OCI-LY1 (cell line): ENCODE data around the gene PTPN3.

Experiments
- H2AFZ ChIP-seq: fragments of 200-600 bp; sonication (generic), shearing (Covaris generic); 2 replicates; pipeline ENCODE4 v1.6.0; 2014; ENCODE audit warnings: antibody characterized with exemption, mild to moderate bottlenecking, low read length
- H3F3A ChIP-seq: fragments of 200-600 bp; sonication (generic), shearing (Covaris generic); 2 replicates; pipeline ENCODE4 v1.6.0; 2014; ENCODE audit warnings: mild to moderate bottlenecking, antibody characterized with exemption, low read length, moderate library complexity; ENCODE audit not compliant: insufficient read depth
- H3K27ac ChIP-seq: fragments of 200-600 bp; sonication (generic); 2 replicates; pipeline ENCODE4 v1.5.1; 2014; ENCODE audit warnings: low read length, mixed run types, mild to moderate bottlenecking, low read depth; ENCODE audit not compliant: poor library complexity, severe bottlenecking
- H3K27me3 ChIP-seq: fragments of 200-600 bp; sonication (generic); 2 replicates; pipeline ENCODE4 v1.6.0; 2014; ENCODE audit warnings: antibody characterized with exemption, mild to moderate bottlenecking, low read length, moderate library complexity; ENCODE audit not compliant: insufficient read depth
- H3K36me3 ChIP-seq: fragments of 200-600 bp; sonication (generic); 2 replicates; pipeline ENCODE4 v1.6.1; 2014; ENCODE audit warnings: mild to moderate bottlenecking, antibody characterized with exemption, low read length, moderate library complexity, mixed read lengths; ENCODE audit not compliant: insufficient read depth
- H3K4me1 ChIP-seq: fragments of 200-600 bp; sonication (generic); 2 replicates; pipeline ENCODE4 v1.5.1; 2014; ENCODE audit warnings: mild to moderate bottlenecking, low read length, moderate library complexity; ENCODE audit not compliant: insufficient read depth, severe bottlenecking
- H3K4me2 ChIP-seq: fragments of 200-600 bp; sonication (generic), shearing (Covaris generic); 2 replicates; pipeline ENCODE4 v1.6.1; 2014; ENCODE audit warnings: low read length
- H3K4me3 ChIP-seq: fragments of 200-600 bp; sonication (generic); 2 replicates; pipeline ENCODE4 v1.5.1; 2014; ENCODE audit warnings: low read length, low read depth, mild to moderate bottlenecking, mixed read lengths; ENCODE audit not compliant: poor library complexity, severe bottlenecking
- H3K79me2 ChIP-seq: fragments of 200-600 bp; shearing (Covaris generic); 2 replicates; pipeline ENCODE4 v1.6.1; 2016; ENCODE audit warnings: mixed run types, low read length, mixed read lengths; ENCODE audit not compliant: insufficient read depth
- H3K9ac ChIP-seq: fragments of 200-600 bp; sonication (generic), shearing (Covaris generic); 2 replicates; pipeline ENCODE4 v1.6.1; 2014; ENCODE audit warnings: mild to moderate bottlenecking, low read length, mixed read lengths
- H3K9me2 ChIP-seq: fragments of 200-600 bp; sonication (generic), shearing (Covaris generic); 2 replicates; pipeline ENCODE4 v1.6.1; 2014; ENCODE audit warnings: low read depth, mild to moderate bottlenecking, low read length, mixed read lengths
- H3K9me3 ChIP-seq: fragments of 200-600 bp; shearing (Covaris generic); 2 replicates; pipeline ENCODE4 v1.6.1; 2014; ENCODE audit warnings: low read length, mixed read lengths
- H4K20me1 ChIP-seq: fragments of 200-600 bp; sonication (generic), shearing (Covaris generic); 2 replicates; pipeline ENCODE4 v1.6.0; 2016; ENCODE audit warnings: mild to moderate bottlenecking, low read length; ENCODE audit not compliant: insufficient read depth
- EZH2 ChIP-seq: fragments of 200-600 bp; sonication (generic), shearing (Covaris generic); IDR thresholded peaks from 2 replicates; pipeline ENCODE4 v1.8.0; 2017; ENCODE audit warnings: borderline replicate concordance, mixed run types, mild to moderate bottlenecking, antibody characterized with exemption, low read length, moderate library complexity, mixed read lengths
- TF ChIP-seq, protein P1 (sequence below): fragments of 200-600 bp; sonication (generic), shearing (Covaris generic); IDR thresholded peaks from 2 replicates; pipeline ENCODE4 v1.5.1; 2017; ENCODE audit warnings: mild to moderate bottlenecking, antibody characterized with exemption, low read length, moderate library complexity, mixed read lengths

The PTPN3 gene

DNA sequence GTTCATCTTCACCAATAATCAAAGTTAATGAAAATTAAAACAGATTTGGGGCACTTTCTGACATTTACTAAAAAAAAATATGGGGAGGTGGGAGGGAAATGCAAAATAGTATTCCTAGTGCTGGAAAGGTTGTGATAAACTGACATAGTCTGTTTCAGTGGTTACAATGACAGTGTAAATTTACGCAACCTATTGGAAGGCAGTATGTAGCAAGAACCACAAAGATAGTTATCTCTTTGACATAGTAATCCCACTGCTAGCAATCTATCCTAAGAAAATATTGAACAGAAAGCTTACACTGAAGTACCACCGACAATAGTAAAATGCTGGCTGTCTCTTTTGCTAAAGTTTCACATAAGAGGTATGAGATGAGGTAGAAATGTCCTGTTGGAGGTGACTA is 162.2 kb downstream of the PTPN3 start:
- TF ChIP-seq, protein P1, sequence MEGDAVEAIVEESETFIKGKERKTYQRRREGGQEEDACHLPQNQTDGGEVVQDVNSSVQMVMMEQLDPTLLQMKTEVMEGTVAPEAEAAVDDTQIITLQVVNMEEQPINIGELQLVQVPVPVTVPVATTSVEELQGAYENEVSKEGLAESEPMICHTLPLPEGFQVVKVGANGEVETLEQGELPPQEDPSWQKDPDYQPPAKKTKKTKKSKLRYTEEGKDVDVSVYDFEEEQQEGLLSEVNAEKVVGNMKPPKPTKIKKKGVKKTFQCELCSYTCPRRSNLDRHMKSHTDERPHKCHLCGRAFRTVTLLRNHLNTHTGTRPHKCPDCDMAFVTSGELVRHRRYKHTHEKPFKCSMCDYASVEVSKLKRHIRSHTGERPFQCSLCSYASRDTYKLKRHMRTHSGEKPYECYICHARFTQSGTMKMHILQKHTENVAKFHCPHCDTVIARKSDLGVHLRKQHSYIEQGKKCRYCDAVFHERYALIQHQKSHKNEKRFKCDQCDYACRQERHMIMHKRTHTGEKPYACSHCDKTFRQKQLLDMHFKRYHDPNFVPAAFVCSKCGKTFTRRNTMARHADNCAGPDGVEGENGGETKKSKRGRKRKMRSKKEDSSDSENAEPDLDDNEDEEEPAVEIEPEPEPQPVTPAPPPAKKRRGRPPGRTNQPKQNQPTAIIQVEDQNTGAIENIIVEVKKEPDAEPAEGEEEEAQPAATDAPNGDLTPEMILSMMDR = no peak
- no peak for TF ChIP-seq EZH2
- H3K4me1 ChIP-seq = no peaks in the 10 kb centered on the region

GRCh38 chr9:109335121-109335520 is 163.0 kb downstream of the PTPN3 start:
- H3K9me2 ChIP-seq = no peaks in the 10 kb centered on the region
- no peaks in the 10 kb centered on the region for H3K36me3 ChIP-seq
- no peak overlapping the region for H3K4me2 ChIP-seq
- H3K4me3 ChIP-seq = no peak overlapping the region
- no peak for TF ChIP-seq EZH2
- TF ChIP-seq, protein P1 = no peak
- no peak overlapping the region for H3K27ac ChIP-seq
- H3K9me3 ChIP-seq = no peaks in the 10 kb centered on the region
- H2AFZ ChIP-seq = no peak overlapping the region
- H3K27me3 ChIP-seq = no peaks in the 10 kb centered on the region
- no peaks in the 10 kb centered on the region for H3K4me1 ChIP-seq
- no peaks in the 10 kb centered on the region for H3K79me2 ChIP-seq
- no peak overlapping the region for H3K9ac ChIP-seq
- H4K20me1 ChIP-seq = no peaks in the 10 kb centered on the region
- H3F3A ChIP-seq = no peaks in the 10 kb centered on the region

More for the DNA sequence above, 162.2 kb downstream of the PTPN3 start:
- Histone ChIP-seq H2AFZ (no peak overlapping the region), H3K27ac (no peak overlapping the region), H4K20me1 (no peaks in the 10 kb centered on the region), H3K9me2 (no peaks in the 10 kb centered on the region), H3K4me3 (no peak overlapping the region), H3K4me2 (no peak overlapping the region), H3K27me3 (no peaks in the 10 kb centered on the region), H3K36me3 (no peaks in the 10 kb centered on the region), H3K9me3 (no peaks in the 10 kb centered on the region), H3K79me2 (no peaks in the 10 kb centered on the region), H3F3A (no peaks in the 10 kb centered on the region), H3K9ac (no peak overlapping the region)

DNA sequence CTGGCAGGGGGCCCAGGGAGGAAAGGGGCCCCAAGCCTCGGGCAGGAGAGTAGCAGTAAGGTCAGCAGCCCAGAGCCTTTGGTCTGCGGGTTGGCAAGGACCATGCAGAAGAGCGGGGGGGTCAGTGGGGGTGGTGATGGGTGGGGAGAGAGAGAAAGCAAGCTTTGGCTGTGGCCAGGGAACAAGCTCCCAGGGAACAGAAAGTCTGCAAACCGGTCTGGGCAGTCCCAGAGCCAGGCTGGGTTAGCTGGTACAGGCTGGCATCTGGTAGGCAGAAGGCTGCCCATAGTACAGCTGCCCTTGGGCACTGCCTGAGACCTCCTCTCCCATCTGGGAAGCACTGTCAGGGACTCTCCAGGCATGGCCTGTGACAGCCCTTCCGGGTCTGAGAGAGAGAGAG is 166.8 kb downstream of the PTPN3 start:
- Histone ChIP-seq H3K4me1 (no peaks in the 10 kb centered on the region), H3K27ac (no peak overlapping the region), H2AFZ (no peak overlapping the region), H4K20me1 (no peaks in the 10 kb centered on the region), H3K27me3 (no peaks in the 10 kb centered on the region), H3K9me3 (no peaks in the 10 kb centered on the region), H3K4me3 (no peak overlapping the region), H3K4me2 (no peak overlapping the region), H3K9ac (no peak overlapping the region), H3K36me3 (no peaks in the 10 kb centered on the region), H3F3A (no peaks in the 10 kb centered on the region), H3K79me2 (no peaks in the 10 kb centered on the region), H3K9me2 (no peaks in the 10 kb centered on the region)
- TF ChIP-seq EZH2 = no peak

DNA sequence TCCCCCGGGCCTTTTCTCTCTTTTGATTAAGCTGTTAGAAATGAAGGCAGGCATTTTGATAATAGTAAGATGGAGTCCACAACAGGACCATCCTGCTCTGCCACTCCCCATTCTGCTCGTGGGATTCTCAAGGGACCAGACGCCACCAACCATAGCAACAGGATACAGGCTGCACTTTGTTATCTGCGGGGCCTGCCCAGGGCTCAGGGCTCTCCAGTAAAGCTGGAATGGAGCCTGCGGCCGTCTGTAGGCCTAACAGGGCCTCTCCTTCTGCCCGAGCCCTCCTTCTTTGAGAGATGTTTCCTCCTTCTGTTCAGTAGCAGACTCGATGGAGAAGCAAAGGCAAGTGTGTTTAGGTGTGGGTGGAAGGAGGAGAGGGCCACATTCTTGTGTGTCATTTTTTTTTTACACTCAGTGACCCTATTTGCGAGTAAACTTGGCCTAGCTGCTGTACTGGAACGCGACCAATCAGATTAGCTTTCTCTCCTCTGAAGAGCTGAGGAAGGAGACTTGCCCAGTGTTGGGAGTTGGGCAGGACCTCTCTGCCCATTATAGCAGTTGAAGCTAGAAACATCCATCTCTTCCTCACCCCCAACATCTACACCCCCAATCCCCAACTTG is 168.4 kb downstream of the PTPN3 start:
- Histone ChIP-seq H3K4me1 (no peaks in the 10 kb centered on the region), H3K9me2 (no peaks in the 10 kb centered on the region), H3K36me3 (no peaks in the 10 kb centered on the region), H3K4me3 (no peak overlapping the region), H3K9me3 (no peaks in the 10 kb centered on the region), H3K9ac (no peak overlapping the region), H3K27me3 (no peaks in the 10 kb centered on the region), H4K20me1 (no peaks in the 10 kb centered on the region), H3K27ac (no peak overlapping the region), H2AFZ (no peak overlapping the region), H3F3A (no peaks in the 10 kb centered on the region), H3K4me2 (no peak overlapping the region), H3K79me2 (no peaks in the 10 kb centered on the region)
- no peak for TF ChIP-seq EZH2
- TF ChIP-seq, protein P1 = no peak
